ENCODE measurements around the gene TACC2. TPM values are rescaled to one million over a fixed set of nuclear protein-coding genes. Genes with fewer than 3 reads are reported as not detected.
"Not testable (repeated sequence)": the region's sequence is repeated elsewhere in the genome, so short reads cannot be mapped to it uniquely, and the experiment has no call there.

Gene TACC2
- total RNA-seq, 2 experiments from 2014 or later: not detected

GRCh38 chr10:122203180-122203579, 214.2 kb downstream of the TACC2 start:
- H3K4me1 Mint-ChIP-seq; CTCF ChIA-PET; POLR2A ChIA-PET; H3K27ac Mint-ChIP-seq; H3K36me3 Mint-ChIP-seq (ENCODE audit: low read depth); H3K27me3 Mint-ChIP-seq; H3K9me3 Mint-ChIP-seq; H3K4me3 Mint-ChIP-seq; DNase-seq: not testable (repeated sequence)

- H3K4me1 Mint-ChIP-seq: no peaks in the 10 kb centered on the region
- no peaks in the 10 kb centered on the region for H3K27me3 Mint-ChIP-seq
- H3K4me3 Mint-ChIP-seq: no peak overlapping the region
- H3K9me3 Mint-ChIP-seq: no peaks in the 10 kb centered on the region
- DNase-seq: no peak
- CTCF ChIA-PET: no interaction called here
- H3K27ac Mint-ChIP-seq: no peak overlapping the region
- POLR2A ChIA-PET: no interaction called here
- H3K36me3 Mint-ChIP-seq (ENCODE audit: low read depth): no peaks in the 10 kb centered on the region
Observed at GRCh38 chr10:122204691-122205489, 215.9 kb downstream of the TACC2 start.

- no peaks in the 10 kb centered on the region for H3K4me1 Mint-ChIP-seq
- no peaks in the 10 kb centered on the region for H3K9me3 Mint-ChIP-seq
- CTCF ChIA-PET: no interaction called here
- no peak overlapping the region for H3K27ac Mint-ChIP-seq
- no peak for DNase-seq
- no peak overlapping the region for H3K4me3 Mint-ChIP-seq
- no peaks in the 10 kb centered on the region for H3K36me3 Mint-ChIP-seq (ENCODE audit: low read depth)
- H3K27me3 Mint-ChIP-seq: no peaks in the 10 kb centered on the region
- POLR2A ChIA-PET: no interaction called here
Observed at GRCh38 chr10:122206471-122207065, 217.6 kb downstream of the TACC2 start.

- Mint-ChIP-seq H3K36me3 (ENCODE audit: low read depth) (no peaks in the 10 kb centered on the region), H3K9me3 (no peaks in the 10 kb centered on the region), H3K27me3 (no peaks in the 10 kb centered on the region), H3K4me3 (no peak overlapping the region), H3K4me1 (no peaks in the 10 kb centered on the region), H3K27ac (no peak overlapping the region)
- ChIA-PET CTCF (no interaction called here), POLR2A (no interaction called here)
- no peak for DNase-seq
Observed at GRCh38 chr10:122207163-122207562, 218.2 kb downstream of the TACC2 start.

GRCh38 chr10:122207596-122207995, 218.6 kb downstream of the TACC2 start:
- no peaks in the 10 kb centered on the region for H3K27me3 Mint-ChIP-seq
- ChIA-PET CTCF (no interaction called here), POLR2A (no interaction called here)
- no peak overlapping the region for H3K4me3 Mint-ChIP-seq
- H3K9me3 Mint-ChIP-seq: no peaks in the 10 kb centered on the region
- DNase-seq: no peak
- no peaks in the 10 kb centered on the region for H3K36me3 Mint-ChIP-seq (ENCODE audit: low read depth)
- H3K27ac Mint-ChIP-seq: no peak overlapping the region
- no peaks in the 10 kb centered on the region for H3K4me1 Mint-ChIP-seq

GRCh38 chr10:122208571-122209430, 219.8 kb downstream of the TACC2 start:
- CTCF ChIA-PET: no interaction called here
- no peaks in the 10 kb centered on the region for H3K36me3 Mint-ChIP-seq (ENCODE audit: low read depth)
- H3K27ac Mint-ChIP-seq: no peak overlapping the region
- H3K4me3 Mint-ChIP-seq: no peak overlapping the region
- POLR2A ChIA-PET: no interaction called here
- H3K27me3 Mint-ChIP-seq: peaks cover 3% of the 10 kb centered on the region
- no peaks in the 10 kb centered on the region for H3K4me1 Mint-ChIP-seq
- DNase-seq: no peak
- H3K9me3 Mint-ChIP-seq: no peaks in the 10 kb centered on the region

GRCh38 chr10:122210481-122211265, 221.7 kb downstream of the TACC2 start:
- no peak overlapping the region for H3K27ac Mint-ChIP-seq
- H3K27me3 Mint-ChIP-seq: peaks cover 3% of the 10 kb centered on the region
- H3K4me3 Mint-ChIP-seq: no peak overlapping the region
- ChIA-PET POLR2A (no interaction called here), CTCF (no interaction called here)
- no peaks in the 10 kb centered on the region for H3K4me1 Mint-ChIP-seq
- H3K9me3 Mint-ChIP-seq: no peaks in the 10 kb centered on the region
- no peaks in the 10 kb centered on the region for H3K36me3 Mint-ChIP-seq (ENCODE audit: low read depth)
- DNase-seq: no peak

- Mint-ChIP-seq H3K9me3 (no peaks in the 10 kb centered on the region), H3K27me3 (peaks cover 3% of the 10 kb centered on the region), H3K4me3 (no peak overlapping the region), H3K27ac (no peak overlapping the region), H3K4me1 (no peaks in the 10 kb centered on the region), H3K36me3 (ENCODE audit: low read depth) (no peaks in the 10 kb centered on the region)
- POLR2A ChIA-PET: no interaction called here
- no peak for DNase-seq
- CTCF ChIA-PET: no interaction called here
Observed at GRCh38 chr10:122213364-122213763, 224.4 kb downstream of the TACC2 start.

GRCh38 chr10:122213766-122214165, 224.8 kb downstream of the TACC2 start:
- Mint-ChIP-seq H3K36me3 (ENCODE audit: low read depth) (no peaks in the 10 kb centered on the region), H3K9me3 (no peaks in the 10 kb centered on the region), H3K4me3 (no peak overlapping the region), H3K4me1 (no peaks in the 10 kb centered on the region), H3K27ac (no peak overlapping the region), H3K27me3 (peaks cover 3% of the 10 kb centered on the region)
- POLR2A ChIA-PET: no interaction called here
- CTCF ChIA-PET: no interaction called here
- DNase-seq: no peak

GRCh38 chr10:122216047-122216446, 227.1 kb downstream of the TACC2 start:
- H3K27ac Mint-ChIP-seq: no peak overlapping the region
- no peak for DNase-seq
- no peaks in the 10 kb centered on the region for H3K36me3 Mint-ChIP-seq (ENCODE audit: low read depth)
- H3K27me3 Mint-ChIP-seq: peaks cover 3% of the 10 kb centered on the region
- ChIA-PET POLR2A (no interaction called here), CTCF (no interaction called here)
- H3K4me1 Mint-ChIP-seq: no peaks in the 10 kb centered on the region
- no peak overlapping the region for H3K4me3 Mint-ChIP-seq
- no peaks in the 10 kb centered on the region for H3K9me3 Mint-ChIP-seq

- Mint-ChIP-seq H3K27ac (no peak overlapping the region), H3K4me1 (no peaks in the 10 kb centered on the region), H3K9me3 (no peaks in the 10 kb centered on the region), H3K4me3 (no peak overlapping the region), H3K36me3 (ENCODE audit: low read depth) (no peaks in the 10 kb centered on the region), H3K27me3 (no peaks in the 10 kb centered on the region)
- ChIA-PET CTCF (interaction anchor here (0.6 to 1.2 kb wide), 3 partner anchors 17 to 1865 kb away, joined by 3 to 4 read pairs (median 4); no protein-coding TSS in a partner anchor), POLR2A (no interaction called here)
- DNase-seq: no peak
Observed at GRCh38 chr10:122219340-122219739, 230.4 kb downstream of the TACC2 start.

GRCh38 chr10:122220736-122221135, 231.8 kb downstream of the TACC2 start:
- Mint-ChIP-seq H3K9me3 (no peaks in the 10 kb centered on the region), H3K4me1 (no peaks in the 10 kb centered on the region), H3K27ac (no peak overlapping the region), H3K36me3 (ENCODE audit: low read depth) (no peaks in the 10 kb centered on the region), H3K27me3 (peaks cover 9% of the 10 kb centered on the region), H3K4me3 (no peak overlapping the region)
- DNase-seq: no peak
- CTCF ChIA-PET: interaction anchor here (1.2 kb wide), 1 partner anchor 53 kb away, joined by 4 read pairs; no protein-coding TSS in a partner anchor
- POLR2A ChIA-PET: no interaction called here

GRCh38 chr10:122221958-122222357, 233.0 kb downstream of the TACC2 start:
- no peak overlapping the region for H3K4me3 Mint-ChIP-seq
- no peaks in the 10 kb centered on the region for H3K36me3 Mint-ChIP-seq (ENCODE audit: low read depth)
- no peak overlapping the region for H3K27ac Mint-ChIP-seq
- peaks cover 13% of the 10 kb centered on the region for H3K27me3 Mint-ChIP-seq
- ChIA-PET CTCF (interaction anchor here (0.6 kb wide), 1 partner anchor 74 kb away, joined by 5 read pairs; no protein-coding TSS in a partner anchor), POLR2A (no interaction called here)
- no peaks in the 10 kb centered on the region for H3K9me3 Mint-ChIP-seq
- H3K4me1 Mint-ChIP-seq: no peaks in the 10 kb centered on the region
- DNase-seq: no peak

Data from activated CD4-positive, alpha-beta memory T cell treated with anti-CD3 and anti-CD28 coated beads, Interleukin-2, amount 10 ng/mL, durations not matched to agents 7 days and 5 days (primary cell).